WTC11 (cell line): Measurements from ENCODE around the gene ZNF554. TPM values are rescaled to one million over a fixed set of nuclear protein-coding genes. Genes with fewer than 3 reads are reported as not detected.

Source experiments
- ATAC-seq: fragments of 200-7000 bp; cut with Tn5 transposase; 2 replicates; pipeline ENCODE4 v1.10.0; 2021; ENCODE audit warnings: mild to moderate bottlenecking, moderate library complexity
- CTCF ChIA-PET: fragments of 300-600 bp; sonication (Branson Sonifier 250); formaldehyde crosslinking; loops from one replicate; lab custom pipeline; 2021; ENCODE audit warnings: antibody characterized with exemption; lab: Charles Lee
- POLR2A ChIA-PET: fragments of 350-600 bp; sonication (Branson Sonifier 250); formaldehyde crosslinking; loops from one replicate; lab custom pipeline; 2021; ENCODE audit warnings: antibody characterized with exemption; lab: Charles Lee
- DNase-seq: peaks from one replicate; pipeline ENCODE4 v3.0.0; 2021; ENCODE audit warnings: low spot score
- H3K27ac Mint-ChIP-seq: 2 replicates; pipeline ENCODE4 v1.8.0; 2021; ENCODE audit warnings: mixed read lengths
- H3K27me3 Mint-ChIP-seq: 2 replicates; pipeline ENCODE4 v1.8.0; 2021; ENCODE audit warnings: low read depth, mild to moderate bottlenecking, moderate library complexity, mixed read lengths
- H3K36me3 Mint-ChIP-seq: 2 replicates; pipeline ENCODE4 v1.8.0; 2021; ENCODE audit warnings: mixed read lengths
- H3K4me1 Mint-ChIP-seq: 2 replicates; pipeline ENCODE4 v1.8.0; 2022; ENCODE audit warnings: mixed read lengths
- H3K4me3 Mint-ChIP-seq: 2 replicates; pipeline ENCODE4 v1.8.0; 2021; ENCODE audit warnings: mild to moderate bottlenecking, moderate library complexity, mixed read lengths
- H3K9me3 Mint-ChIP-seq: 2 replicates; pipeline ENCODE4 v1.8.0; 2021; ENCODE audit warnings: mixed read lengths
- ATF6 ChIP-seq: sonication (generic); formaldehyde crosslinking; IDR thresholded peaks from 2 replicates; pipeline ENCODE4 v1.8.1; 2023; ENCODE audit warnings: mild to moderate bottlenecking, missing genetic modification reagents
- E2F4 ChIP-seq: sonication (generic); formaldehyde crosslinking; IDR thresholded peaks from 2 replicates; pipeline ENCODE4 v1.8.1; 2022; ENCODE audit warnings: low read depth, mild to moderate bottlenecking, moderate library complexity, missing genetic modification reagents, borderline replicate concordance
- FOXP1 ChIP-seq: sonication (generic); formaldehyde crosslinking; IDR thresholded peaks from 2 replicates; pipeline ENCODE4 v1.8.0; 2022; ENCODE audit warnings: missing genetic modification reagents, mild to moderate bottlenecking, moderate library complexity, borderline replicate concordance
- JUN ChIP-seq: sonication (generic); formaldehyde crosslinking; IDR thresholded peaks from 2 replicates; pipeline ENCODE4 v1.8.0; 2023; ENCODE audit warnings: mild to moderate bottlenecking, missing genetic modification reagents
- KAT7 ChIP-seq: sonication (generic); formaldehyde crosslinking; IDR thresholded peaks from 2 replicates; pipeline ENCODE4 v1.8.1; 2023; ENCODE audit warnings: missing genetic modification reagents, mild to moderate bottlenecking, borderline replicate concordance
- PRDM15 ChIP-seq: sonication (generic); formaldehyde crosslinking; IDR thresholded peaks from 2 replicates; pipeline ENCODE4 v1.8.0; 2022; ENCODE audit warnings: missing genetic modification reagents
- PRRX2 ChIP-seq: fragments of 250-450 bp; sonication (Bioruptor Pico); IDR thresholded peaks from 2 replicates; pipeline ENCODE4 v1.8.0; 2021; ENCODE audit warnings: mild to moderate bottlenecking
- RORB ChIP-seq: fragments of 250-450 bp; sonication (Bioruptor Pico); IDR thresholded peaks from 2 replicates; pipeline ENCODE4 v1.9.0; 2021; ENCODE audit warnings: mild to moderate bottlenecking
- SP1 ChIP-seq: sonication (generic); formaldehyde crosslinking; conservative IDR thresholded peaks from 2 replicates; pipeline ENCODE4 v1.8.1; 2022; ENCODE audit warnings: missing genetic modification reagents
- STAT6 ChIP-seq: sonication (generic); formaldehyde crosslinking; conservative IDR thresholded peaks from 2 replicates; pipeline ENCODE4 v1.8.1; 2023; ENCODE audit warnings: mild to moderate bottlenecking, low read depth, missing genetic modification reagents, moderate library complexity
- ZNF232 ChIP-seq: sonication (generic); formaldehyde crosslinking; IDR thresholded peaks from 2 replicates; pipeline ENCODE4 v1.8.0; 2022; ENCODE audit warnings: mild to moderate bottlenecking, missing genetic modification reagents
- ZNF317 ChIP-seq: sonication (generic); formaldehyde crosslinking; IDR thresholded peaks from 2 replicates; pipeline ENCODE4 v1.8.1; 2023; ENCODE audit warnings: low read depth, mild to moderate bottlenecking, moderate library complexity, missing genetic modification reagents, borderline replicate concordance
- total RNA-seq: library from RNA; stranded (reverse); gene quantifications from 3 replicates; pipeline ENCODE4 v1.2.3, GENCODE V29; 2021

Gene ZNF554
- total RNA-seq, 1 experiment from 2014 or later = 5.7 TPM

- no peak for TF ChIP-seq STAT6
- no peak for TF ChIP-seq PRDM15 (CRISPR knock-in tag)
These were observed 31.4 kb upstream of the ZNF554 start (continued) for GRCh38 chr19:2788237-2788636.

GRCh38 chr19:2790194-2790556, 29.5 kb upstream of the ZNF554 start:
- no peak overlapping the region for H3K4me3 Mint-ChIP-seq
- no peak for DNase-seq
- ChIA-PET POLR2A (no interaction called here), CTCF (no interaction called here)
- no peaks in the 10 kb centered on the region for H3K9me3 Mint-ChIP-seq
- H3K4me1 Mint-ChIP-seq = peaks cover 11% of the 10 kb centered on the region
- peaks cover 28% of the 10 kb centered on the region for H3K36me3 Mint-ChIP-seq
- no peak overlapping the region for H3K27ac Mint-ChIP-seq
- no peaks in the 10 kb centered on the region for H3K27me3 Mint-ChIP-seq
- ATAC-seq = no peak
- no peak for TF ChIP-seq KAT7 (CRISPR knock-in tag)
- TF ChIP-seq ZNF232 (CRISPR knock-in tag) = no peak
- no peak for TF ChIP-seq ATF6
- no peak for TF ChIP-seq RORB (CRISPR knock-in tag)
- no peak for TF ChIP-seq FOXP1 (CRISPR knock-in tag)
- TF ChIP-seq JUN (CRISPR knock-in tag) = no peak
- no peak for TF ChIP-seq ZNF317
- TF ChIP-seq SP1 (CRISPR knock-in tag) = no peak
- no peak for TF ChIP-seq PRRX2 (CRISPR knock-in tag)

GRCh38 chr19:2790557-2791271, 29.0 kb upstream of the ZNF554 start:
- no peak for ATAC-seq
- Mint-ChIP-seq H3K36me3 (peaks cover 34% of the 10 kb centered on the region), H3K27me3 (no peaks in the 10 kb centered on the region), H3K4me1 (peaks cover 10% of the 10 kb centered on the region), H3K4me3 (no peak overlapping the region), H3K27ac (no peak overlapping the region), H3K9me3 (no peaks in the 10 kb centered on the region)
- no peak for DNase-seq
- TF ChIP-seq E2F4 (CRISPR knock-in tag) = no peak
- no peak for TF ChIP-seq ZNF232 (CRISPR knock-in tag)
- ChIA-PET CTCF (no interaction called here), POLR2A (no interaction called here)
